ENCODE measurements around the gene RGL1.

DNA sequence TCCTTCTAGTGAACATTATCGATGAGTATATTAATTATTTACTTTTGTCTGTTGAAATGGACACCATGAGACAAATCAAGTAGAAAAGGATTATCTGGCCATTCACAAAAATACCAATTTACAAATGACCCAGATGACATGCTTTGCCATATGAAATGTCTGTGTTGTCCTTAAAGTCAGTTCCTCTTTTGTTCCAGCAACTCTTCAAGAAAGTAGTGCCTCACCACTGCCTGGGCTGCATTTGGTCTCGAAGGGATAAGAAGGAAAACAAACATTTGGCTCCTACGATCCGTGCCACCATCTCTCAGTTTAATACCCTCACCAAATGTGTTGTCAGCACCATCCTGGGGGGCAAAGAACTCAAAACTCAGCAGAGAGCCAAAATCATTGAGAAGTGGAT lies 79.6 kb downstream of the RGL1 start:
- TF ChIP-seq EZH2 (IDR thresholded peaks at IDR 0.05; ENCODE audit: borderline replicate concordance, low read length), result no peak
- TF ChIP-seq CTCF (IDR thresholded peaks at IDR 0.05; ENCODE audit: low read length), result no peak
